Hematopoietic multipotent progenitor cell treated with erythropoietin and hydrocortisone succinate and interleukin-3 and kit ligand, for 4 days (in vitro differentiated cells): ENCODE results near the gene REEP5.
A peak's percentile ranks its signal among the peaks of the same experiment; 100 is the strongest.
"Not testable (repeated sequence)": the region's sequence is repeated elsewhere in the genome, so short reads cannot be mapped to it uniquely, and the experiment has no call there.

Experiments
- DNase-seq: peaks from one replicate; pipeline ENCODE4 v3.0.0-alpha.2; 2015

Gene REEP5

GRCh38 chr5:112880219-112880964 lies 41.6 kb downstream of the REEP5 start:
- DNase-seq: no peak

DNA sequence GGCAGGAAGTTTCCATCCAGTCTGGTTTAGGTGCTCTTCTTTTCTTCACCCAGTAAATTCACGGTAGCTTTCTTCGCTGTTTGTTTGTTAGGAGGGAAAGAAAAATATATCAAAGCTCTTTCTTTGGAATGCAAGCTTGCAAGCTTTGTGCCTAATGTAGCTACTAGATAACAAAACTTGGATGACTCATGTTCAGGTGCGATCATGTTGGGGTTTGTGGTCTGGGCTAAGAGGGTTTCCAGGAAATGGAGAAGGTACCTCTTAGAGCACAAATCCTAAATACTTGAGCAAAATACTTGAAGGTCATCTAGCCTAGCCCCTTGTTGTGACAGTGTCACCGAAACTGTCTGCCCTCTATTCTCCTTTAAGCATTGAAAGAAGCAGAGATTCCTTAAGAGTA lies 43.3 kb downstream of the REEP5 start:
- DNase-seq: peak; percentile 51

DNA sequence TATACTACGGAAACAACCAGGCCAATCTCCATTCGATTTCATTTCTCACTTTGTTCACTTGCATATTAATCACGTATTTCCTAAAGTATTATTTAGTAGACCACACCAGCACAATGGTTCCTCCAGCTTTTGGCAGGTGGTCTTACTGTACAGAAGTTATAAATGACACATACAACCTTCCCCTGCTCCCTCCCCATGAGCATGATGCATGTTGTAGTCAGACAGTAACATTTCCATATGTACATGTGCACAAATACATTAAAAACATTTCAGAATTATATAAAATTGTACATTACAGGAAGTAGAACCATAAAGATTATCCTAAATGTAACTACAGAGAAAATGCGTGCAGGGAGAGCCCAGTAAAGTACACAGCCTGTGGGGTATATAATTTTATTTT lies 43.9 kb downstream of the REEP5 start:
- DNase-seq: no peak

DNA sequence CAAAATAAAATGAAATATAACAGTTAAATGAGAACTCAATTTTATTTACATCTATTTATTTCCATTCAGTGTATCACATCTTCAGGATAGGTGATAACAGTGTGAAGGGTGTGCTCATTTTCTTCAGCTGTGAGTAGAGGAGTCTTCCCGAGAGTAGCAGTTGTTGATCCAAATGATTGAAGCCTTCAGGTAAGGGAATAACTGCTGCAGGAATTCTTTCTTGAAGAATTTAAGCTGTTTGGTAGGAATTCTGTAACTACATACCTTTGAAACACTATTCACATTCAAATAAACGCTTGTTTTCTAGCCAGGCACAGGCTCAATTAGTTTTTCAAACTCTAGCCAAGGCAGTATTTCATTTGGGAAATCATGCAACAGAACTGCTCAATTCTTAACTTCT lies 45.7 kb downstream of the REEP5 start:
- no peak for DNase-seq

DNA sequence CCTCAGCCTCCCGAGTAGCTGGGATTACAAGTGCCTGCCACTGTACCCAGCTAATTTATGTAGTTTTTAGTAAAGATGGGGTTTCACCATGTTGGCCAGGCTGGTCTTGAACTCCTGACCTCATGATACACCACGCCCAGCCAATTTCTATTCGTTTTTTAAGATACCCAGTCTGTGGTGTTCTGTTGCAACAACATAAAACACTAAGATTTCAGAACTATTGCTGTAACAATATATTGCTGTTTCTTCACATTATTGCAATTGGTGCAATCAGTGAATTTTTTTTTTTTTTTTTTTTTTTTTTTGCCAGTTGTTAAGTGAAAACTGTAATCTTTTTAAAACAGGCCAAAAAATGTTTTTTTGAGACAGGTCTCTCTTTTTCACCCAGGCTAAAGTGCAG lies 51.1 kb downstream of the REEP5 start:
- peak; percentile 25 for DNase-seq

DNA sequence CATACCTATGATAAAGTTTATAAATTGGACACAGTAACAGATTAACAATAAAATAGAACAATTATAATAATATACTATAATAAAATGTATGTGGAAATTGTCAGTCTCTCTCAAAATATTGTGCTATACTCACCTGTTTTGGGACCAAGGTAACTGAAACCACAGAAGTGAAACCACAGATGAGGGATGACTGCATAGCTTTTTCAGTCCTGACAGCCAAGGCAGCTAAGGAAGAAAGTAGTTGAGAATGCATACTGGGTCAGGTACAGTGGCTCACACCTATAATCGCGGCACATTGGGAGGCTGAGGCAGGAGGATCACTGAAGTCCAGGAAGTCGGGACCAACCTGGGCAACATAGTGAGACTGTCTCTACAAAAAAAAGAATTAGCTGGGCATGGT lies 52.1 kb downstream of the REEP5 start:
- DNase-seq: no peak

- no peak for DNase-seq
These were observed 54.6 kb downstream of the REEP5 start for GRCh38 chr5:112867411-112867810.

- no peak for DNase-seq
These were observed 55.3 kb downstream of the REEP5 start for GRCh38 chr5:112866739-112867138.

DNA sequence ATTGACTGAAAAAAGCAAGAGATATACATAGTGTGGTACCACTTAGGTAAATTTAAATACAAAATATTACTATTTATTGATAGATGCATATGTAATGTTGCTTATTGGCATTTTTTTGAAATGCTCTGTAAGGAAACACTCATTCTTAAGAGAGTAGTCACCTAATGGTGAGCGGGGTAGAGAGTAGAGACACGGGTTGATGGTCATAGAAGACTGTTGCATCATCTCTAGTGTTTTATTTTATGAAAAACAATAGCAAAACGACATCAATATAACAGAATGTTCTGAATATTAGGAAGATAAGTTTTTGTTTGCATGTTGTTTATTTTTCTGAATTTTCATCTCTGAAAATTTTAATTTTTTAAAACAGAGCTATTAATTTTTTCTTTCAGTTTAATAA lies 56.9 kb downstream of the REEP5 start:
- no peak for DNase-seq

GRCh38 chr5:112863549-112863948 lies 58.5 kb downstream of the REEP5 start:
- DNase-seq: no peak

DNA sequence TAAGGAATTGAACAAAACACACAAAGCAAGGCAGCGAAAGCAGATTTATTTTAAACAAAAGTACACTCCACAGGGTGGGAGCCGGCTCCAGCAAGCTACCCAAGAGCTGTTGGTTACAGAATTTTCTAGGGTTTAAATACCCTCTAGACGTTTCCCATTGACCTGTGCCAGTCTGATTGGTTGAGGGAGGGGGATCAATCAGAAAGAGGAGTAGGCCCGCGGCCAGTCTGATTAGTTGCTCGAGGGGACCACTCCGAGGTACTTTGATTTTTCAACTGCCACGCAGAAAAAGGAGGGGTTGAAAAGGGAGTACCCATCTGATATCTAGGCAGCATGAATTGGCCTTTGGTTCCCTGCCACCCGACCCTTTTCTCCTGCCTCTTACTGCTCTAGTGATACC lies 59.9 kb downstream of the REEP5 start:
- no peak for DNase-seq

- DNase-seq: peak; percentile 17
These were observed 60.4 kb downstream of the REEP5 start for GRCh38 chr5:112861638-112861985.

DNA sequence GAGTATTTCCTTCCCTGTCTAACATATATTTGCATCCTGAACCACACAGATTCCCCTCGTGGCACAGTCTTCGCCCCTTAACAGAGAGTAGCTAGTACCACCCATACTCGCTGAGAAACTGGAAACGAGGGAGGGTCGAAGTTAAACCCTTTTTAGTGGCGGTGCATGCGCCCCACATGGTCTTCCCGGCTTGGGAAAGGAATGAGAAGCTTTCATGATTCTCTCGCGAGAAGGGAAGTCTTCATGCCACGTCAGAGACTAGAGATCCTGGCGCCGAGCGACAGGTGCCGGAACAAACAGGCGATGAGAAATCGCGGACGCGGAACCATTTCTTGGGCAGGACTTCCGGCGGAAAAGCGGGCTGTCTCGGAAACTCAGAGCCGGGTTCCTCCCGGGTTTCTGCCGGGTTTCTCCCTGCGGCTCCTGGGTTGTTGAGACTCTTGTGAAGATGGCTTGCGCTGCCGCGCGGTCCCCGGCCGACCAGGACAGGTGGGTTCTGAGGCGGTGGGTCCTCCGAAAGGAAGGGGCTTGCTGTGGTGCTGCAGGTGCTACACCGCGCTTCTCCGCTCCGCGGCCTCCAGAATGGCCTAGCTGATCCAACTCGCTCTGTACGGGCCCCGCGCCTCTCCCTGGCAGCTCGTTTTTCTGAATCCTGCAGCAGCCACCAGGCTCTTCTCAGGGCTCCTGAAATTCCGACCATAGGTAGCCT lies 60.9 kb downstream of the REEP5 start, which contains the start of gene SRP19:
Gene SRP19 (plus strand): TSS at position 359 of the 709 bp plus-strand sequence. CDS start 90 bp downstream, at position 449.
- peak; percentile 98 for DNase-seq

- DNase-seq: not testable (repeated sequence)
These were observed 61.5 kb downstream of the REEP5 start for GRCh38 chr5:112860571-112860928.

- no peak for DNase-seq
These were observed 64.2 kb downstream of the REEP5 start for GRCh38 chr5:112857866-112858265.

GRCh38 chr5:112854651-112855050 lies 67.4 kb downstream of the REEP5 start:
- DNase-seq: no peak

DNA sequence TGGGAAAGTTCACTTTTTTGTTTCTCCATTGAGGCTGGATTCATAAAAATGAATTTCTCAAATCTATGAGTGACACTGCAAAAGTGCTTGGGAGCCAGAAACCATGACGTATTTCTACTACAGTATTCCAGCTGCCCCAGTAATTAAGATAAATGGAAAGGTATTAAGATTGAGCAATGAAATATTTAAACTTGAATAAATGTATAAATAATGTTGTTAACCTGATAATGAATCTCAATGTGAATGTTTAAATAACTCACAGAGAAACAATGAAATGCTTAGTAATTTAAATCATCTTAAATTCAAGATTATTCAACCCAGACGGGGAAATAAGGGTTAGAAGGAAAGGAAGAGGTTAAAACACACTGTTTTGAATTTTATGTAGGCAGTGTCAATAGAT lies 72.1 kb downstream of the REEP5 start:
- DNase-seq: no peak

GRCh38 chr5:112848116-112848811 lies 73.8 kb downstream of the REEP5 start:
- DNase-seq: peak; percentile 91

GRCh38 chr5:112847306-112847705 lies 74.7 kb downstream of the REEP5 start:
- DNase-seq: no peak

DNA sequence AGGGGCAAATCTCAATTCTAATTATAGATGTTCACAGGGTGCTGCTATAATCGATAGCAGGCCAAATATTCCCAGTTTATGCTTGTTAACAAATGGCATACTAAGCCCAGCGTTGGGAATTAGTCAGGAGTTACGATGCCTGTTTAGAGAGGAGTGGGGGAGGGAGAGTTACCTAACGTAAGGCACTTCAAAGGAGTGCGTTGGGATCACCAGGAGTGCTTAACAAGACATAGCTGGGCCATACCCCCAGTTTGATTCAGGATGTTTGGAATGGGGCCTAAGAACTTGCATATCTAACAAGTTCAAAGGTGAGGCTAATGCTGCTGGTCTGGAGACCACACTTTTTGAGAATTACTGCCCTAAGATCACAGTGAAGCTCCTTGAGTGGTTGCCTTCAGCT lies 75.5 kb downstream of the REEP5 start:
- DNase-seq: no peak

DNA sequence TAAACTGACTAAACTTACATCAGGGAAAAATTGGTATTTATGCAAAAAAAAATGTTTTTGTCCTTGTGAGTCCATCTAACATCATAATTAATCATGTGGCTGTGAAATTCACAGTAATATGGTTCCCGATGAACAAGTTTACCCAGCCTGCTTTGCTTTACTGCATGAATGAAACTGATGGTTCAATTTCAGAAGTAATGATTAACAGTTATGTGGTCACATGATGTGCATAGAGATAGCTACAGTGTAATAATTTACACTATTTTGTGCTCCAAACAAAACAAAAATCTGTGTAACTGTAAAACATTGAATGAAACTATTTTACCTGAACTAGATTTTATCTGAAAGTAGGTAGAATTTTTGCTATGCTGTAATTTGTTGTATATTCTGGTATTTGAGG lies 77.5 kb downstream of the REEP5 start:
- DNase-seq: no peak

DNA sequence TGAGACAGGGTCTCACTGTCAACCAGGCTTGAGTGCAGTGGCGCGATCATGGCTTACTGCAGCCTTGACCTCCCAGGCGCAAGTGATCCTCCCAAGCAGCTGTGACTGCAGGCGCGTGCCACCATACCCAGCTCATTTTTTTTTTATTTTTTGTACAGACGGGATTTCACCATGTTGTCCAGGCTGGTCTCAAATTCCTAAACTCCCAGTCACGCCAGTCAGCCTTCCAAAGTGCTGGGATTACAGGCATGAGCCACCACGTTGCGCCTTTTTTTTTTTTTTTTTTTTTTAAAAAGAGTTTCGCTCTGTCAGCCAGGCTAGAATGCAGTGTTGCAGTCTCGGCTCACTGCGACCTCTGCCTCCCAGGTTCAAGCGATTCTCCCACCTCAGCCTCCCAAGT lies 88.1 kb downstream of the REEP5 start:
- no peak for DNase-seq

DNA sequence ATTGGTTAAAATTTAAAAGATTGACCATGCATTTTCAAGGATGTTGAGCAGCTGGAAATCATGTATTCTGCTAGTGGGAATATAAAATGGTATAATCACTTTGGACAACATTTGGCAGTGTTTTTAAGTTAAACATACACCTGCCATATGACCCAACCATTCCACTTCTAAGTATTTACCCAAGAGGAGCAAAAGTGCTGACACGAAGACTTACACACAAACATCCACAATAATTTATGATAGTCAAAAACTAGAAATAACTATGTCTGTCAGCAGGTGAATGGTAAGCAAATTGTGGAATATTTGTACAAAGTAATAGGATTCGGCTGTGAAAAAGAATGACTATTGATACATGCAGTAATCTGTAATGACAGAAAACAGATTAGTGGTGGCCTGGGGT lies 91.6 kb downstream of the REEP5 start:
- no peak for DNase-seq
